AG09309 (cell line): Measurements from ENCODE around the gene RNF217.

Experiments used
- DNase-seq: peaks from one replicate; pipeline ENCODE4 v3.0.0-alpha.2; 2010; ENCODE audit warnings: low read depth
- H3K4me3 ChIP-seq: 2 replicates; pipeline ENCODE4 v1.5.1; 2011; ENCODE audit warnings: mild to moderate bottlenecking, low read depth, low read length, moderate library complexity; ENCODE audit not compliant: control insufficient read depth
- CTCF ChIP-seq: IDR thresholded peaks from 2 replicates; pipeline ENCODE4 v1.5.1; 2011; ENCODE audit warnings: mild to moderate bottlenecking, low read depth, low read length, inconsistent platforms; ENCODE audit not compliant: insufficient read depth, control insufficient read depth; ENCODE audit errors: missing control alignments

The RNF217 gene

GRCh38 chr6:125075741-125076481 is 113.7 kb downstream of the RNF217 start:
- no peak overlapping the region for H3K4me3 ChIP-seq
- no peak for DNase-seq
- no peak for TF ChIP-seq CTCF

- no peak for TF ChIP-seq CTCF
- H3K4me3 ChIP-seq: no peak overlapping the region
- DNase-seq: no peak
Measured at GRCh38 chr6:125076482-125076742, 114.2 kb downstream of the RNF217 start.

- no peak for DNase-seq
- H3K4me3 ChIP-seq: no peak overlapping the region
- no peak for TF ChIP-seq CTCF
Measured at GRCh38 chr6:125077453-125077852, 115.2 kb downstream of the RNF217 start.

GRCh38 chr6:125078602-125079321 is 116.5 kb downstream of the RNF217 start:
- no peak for DNase-seq
- TF ChIP-seq CTCF: no peak

GRCh38 chr6:125082908-125083683 is 120.9 kb downstream of the RNF217 start:
- H3K4me3 ChIP-seq: no peak overlapping the region
- no peak for TF ChIP-seq CTCF
- no peak for DNase-seq

More at GRCh38 chr6:125078602-125079321, 116.5 kb downstream of the RNF217 start:
- H3K4me3 ChIP-seq: no peak overlapping the region

GRCh38 chr6:125083684-125083990 is 121.4 kb downstream of the RNF217 start:
- no peak for TF ChIP-seq CTCF
- no peak overlapping the region for H3K4me3 ChIP-seq
- no peak for DNase-seq
